Sigmoid colon (tissue), 7 donors: ENCODE measurements around the gene TBC1D9B. TPM values are rescaled to one million over a fixed set of nuclear protein-coding genes. Genes with fewer than 3 reads are reported as not detected.

ENCODE experiments used
- DNase-seq: peaks from one replicate; pipeline ENCODE4 v3.0.0-alpha.2; 2019
- H3K27ac ChIP-seq, 4 donors: fragments of 200-600 bp; sonication (generic); one replicate each; pipeline ENCODE4 v1.5.1; 2016 to 2019; ENCODE audit warnings: mild to moderate bottlenecking in 1 of 4
- H3K27me3 ChIP-seq, 3 donors: fragments of 200-600 bp; sonication (generic); one replicate each; pipeline ENCODE4 v1.5.1; 2019; ENCODE audit warnings: mild to moderate bottlenecking in 1 of 3
- H3K36me3 ChIP-seq, 4 donors: fragments of 200-600 bp; sonication (generic); one replicate each; pipeline ENCODE4 v1.5.1; 2016 to 2019
- H3K4me1 ChIP-seq, 4 donors: fragments of 200-600 bp; sonication (generic); one replicate each; pipeline ENCODE4 v1.5.1; 2017 to 2019
- H3K4me3 ChIP-seq, 4 donors: fragments of 200-600 bp; sonication (generic); one replicate each; pipeline ENCODE4 v1.5.1; 2017 to 2019; ENCODE audit warnings: mild to moderate bottlenecking in 2 of 4, moderate library complexity in 1 of 4
- H3K9me3 ChIP-seq, 4 donors: fragments of 200-600 bp in 3 of 4; sonication (generic) in 3 of 4; one replicate each; pipeline versions ENCODE4 v1.5.1 to v1.6.1; 2013 to 2019
- CTCF ChIP-seq, 4 experiments: fragments of 450-650 bp in 3 of 4; fragments of 200-600 bp in 1 of 4; IDR thresholded peaks; one replicate each; pipeline ENCODE4 v1.5.1; 2016 to 2019; ENCODE audit warnings: antibody characterized with exemption in 4 of 4, mild to moderate bottlenecking in 3 of 4, moderate library complexity in 2 of 4
- EP300 ChIP-seq, 4 donors: sonication (generic); formaldehyde crosslinking; IDR thresholded peaks; one replicate each; pipeline ENCODE4 v1.6.1; 2017; ENCODE audit warnings: antibody characterized with exemption in 4 of 4
- POLR2A ChIP-seq, 2 donors: fragments of 450-650 bp; IDR thresholded peaks; one replicate each; pipeline ENCODE4 v1.6.1; 2016; ENCODE audit warnings: antibody characterized with exemption in 2 of 2, mild to moderate bottlenecking in 2 of 2, moderate library complexity in 2 of 2
- POLR2AphosphoS5 ChIP-seq, 4 donors: sonication (generic); formaldehyde crosslinking; IDR thresholded peaks; one replicate each; pipeline ENCODE4 v1.6.1; 2017; ENCODE audit warnings: antibody characterized with exemption in 4 of 4
- WGBS, 2 donors: extraction: QIAGEN DNeasy Blood & Tissue Kit; methylation state at CpG; one replicate each; pipeline ENCODE4 v1.1.7; 2013; 5-methylcytosine and 5-hydroxymethylcytosine counted together
- intact Hi-C: fragments of 100-400 bp; cut with DNase I; formaldehyde crosslinking; loops from one replicate; pipeline ENCODE4 v1.15.1; 2023
- polyA plus RNA-seq, 3 donors: library from polyadenylated mRNA; stranded (reverse); fragments of 200-250 nt; gene quantifications; one replicate each; pipeline ENCODE4 v1.2.3, GENCODE V29; 2013
- total RNA-seq, 4 donors: library from RNA; depleted of rRNA; stranded (reverse); fragments of >200 nt; gene quantifications; one replicate each; pipeline ENCODE4 v1.1.0, GENCODE V29; 2016
- donor health status: healthy with polysubstance abuse.
- donor health status: Bipolar disorder and iron deficiency.
- donor health status: healthy.

TBC1D9B gene
- total and polyA plus RNA-seq, 7 donors = 35.4 to 1,545 (median 291) TPM

- no peaks in the 10 kb centered on the region for H3K4me1 ChIP-seq
- intact Hi-C loops = no loop called here
- no peaks in the 10 kb centered on the region for H3K9me3 ChIP-seq
- H3K27ac ChIP-seq = no peak overlapping the region
- H3K27me3 ChIP-seq = no peaks in the 10 kb centered on the region
- TF ChIP-seq CTCF (IDR thresholded peaks at IDR 0.05) (no peak), POLR2AphosphoS5 (IDR thresholded peaks at IDR 0.05) (no peak), EP300 (IDR thresholded peaks at IDR 0.05) (no peak), POLR2A (IDR thresholded peaks at IDR 0.05) (no peak)
- peak; percentile 50 for DNase-seq
- peaks cover 12 to 93% (median 47%) of the 10 kb centered on the region in 4 donors for H3K36me3 ChIP-seq
- no peak overlapping the region for H3K4me3 ChIP-seq
- 94 to 98% methylated on average over 14 of the region's 14 CpGs for WGBS, 2 donors
These were observed 39.2 kb downstream of the TBC1D9B start for GRCh38 chr5:179868541-179868940.

GRCh38 chr5:179867476-179867875 is 40.2 kb downstream of the TBC1D9B start:
- no peaks in the 10 kb centered on the region for H3K4me1 ChIP-seq
- no peak overlapping the region for H3K4me3 ChIP-seq
- no peaks in the 10 kb centered on the region for H3K27me3 ChIP-seq
- intact Hi-C loops = no loop called here
- no peaks in the 10 kb centered on the region for H3K9me3 ChIP-seq
- H3K36me3 ChIP-seq = peaks cover 5 to 93% (median 50%) of the 10 kb centered on the region in 4 donors
- peak; percentile 62 for DNase-seq
- 94 to 95% methylated on average over 11 of the region's 11 CpGs for WGBS, 2 donors
- TF ChIP-seq EP300 (IDR thresholded peaks at IDR 0.05) (no peak), POLR2AphosphoS5 (IDR thresholded peaks at IDR 0.05) (no peak), POLR2A (IDR thresholded peaks at IDR 0.05) (no peak), CTCF (IDR thresholded peaks at IDR 0.05) (no peak)
- H3K27ac ChIP-seq = no peak overlapping the region

- TF ChIP-seq EP300 (IDR thresholded peaks at IDR 0.05) (no peak), POLR2A (IDR thresholded peaks at IDR 0.05) (no peak), POLR2AphosphoS5 (IDR thresholded peaks at IDR 0.05) (no peak), CTCF (IDR thresholded peaks at IDR 0.05) (no peak)
- no peaks in the 10 kb centered on the region for H3K4me1 ChIP-seq
- intact Hi-C loops = no loop called here
- H3K27ac ChIP-seq = no peak overlapping the region
- peak; percentile 36 for DNase-seq
- peaks cover under 1 to 93% (median 49%) of the 10 kb centered on the region in 4 donors for H3K36me3 ChIP-seq
- 93 to 94% methylated on average over 6 of the region's 6 CpGs for WGBS, 2 donors
- H3K9me3 ChIP-seq = no peaks in the 10 kb centered on the region
- H3K4me3 ChIP-seq = no peak overlapping the region
- no peaks in the 10 kb centered on the region for H3K27me3 ChIP-seq
These were observed 40.6 kb downstream of the TBC1D9B start for GRCh38 chr5:179867079-179867465.

- Histone ChIP-seq H3K4me1 (no peaks in the 10 kb centered on the region), H3K27me3 (no peaks in the 10 kb centered on the region), H3K4me3 (no peak overlapping the region), H3K36me3 (peaks cover 0 to 97% (median 48%) of the 10 kb centered on the region in 4 donors), H3K27ac (no peak overlapping the region), H3K9me3 (no peaks in the 10 kb centered on the region)
- TF ChIP-seq CTCF (IDR thresholded peaks at IDR 0.05) (no peak), POLR2AphosphoS5 (IDR thresholded peaks at IDR 0.05) (no peak), EP300 (IDR thresholded peaks at IDR 0.05) (no peak), POLR2A (IDR thresholded peaks at IDR 0.05) (no peak)
- 85 to 87% methylated on average over 21 of the region's 21 CpGs for WGBS, 2 donors
- intact Hi-C loops = no loop called here
- peak; percentile 62 for DNase-seq
These were observed 41.2 kb downstream of the TBC1D9B start for GRCh38 chr5:179866241-179867078.
